ENCODE data around the gene LACC1.

LACC1 gene
- 19.9 to 59.1 (median 30.2) reads per million in 18 experiments for total RNA-seq

DNA sequence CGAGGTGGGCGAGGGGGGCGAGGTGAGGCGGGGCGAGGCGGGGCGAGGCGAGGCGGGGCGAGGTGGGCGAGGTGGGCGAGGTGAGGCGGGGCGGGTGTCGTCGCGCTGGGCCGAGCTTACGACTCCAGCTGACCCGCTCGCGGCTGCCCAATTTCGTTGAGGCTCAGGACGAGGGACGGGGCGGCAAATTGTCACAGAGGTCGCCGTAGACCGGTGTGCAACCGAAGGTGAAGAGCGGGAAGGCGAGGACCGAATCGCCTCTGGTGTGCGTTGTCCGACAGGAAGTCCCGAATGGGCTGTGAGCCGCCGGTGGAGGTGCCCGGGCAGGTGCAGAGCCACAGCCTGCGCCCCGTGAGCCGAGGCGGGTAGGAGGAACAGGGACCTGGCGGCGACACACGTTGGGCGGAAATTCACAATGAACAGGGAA is at the start of gene LACC1:
TSS of gene LACC1 (plus strand) at position 150 of the 427 bp plus-strand sequence. CDS start 1,082 bp downstream, outside the sequence.
- DNase-seq = no peak

DNA sequence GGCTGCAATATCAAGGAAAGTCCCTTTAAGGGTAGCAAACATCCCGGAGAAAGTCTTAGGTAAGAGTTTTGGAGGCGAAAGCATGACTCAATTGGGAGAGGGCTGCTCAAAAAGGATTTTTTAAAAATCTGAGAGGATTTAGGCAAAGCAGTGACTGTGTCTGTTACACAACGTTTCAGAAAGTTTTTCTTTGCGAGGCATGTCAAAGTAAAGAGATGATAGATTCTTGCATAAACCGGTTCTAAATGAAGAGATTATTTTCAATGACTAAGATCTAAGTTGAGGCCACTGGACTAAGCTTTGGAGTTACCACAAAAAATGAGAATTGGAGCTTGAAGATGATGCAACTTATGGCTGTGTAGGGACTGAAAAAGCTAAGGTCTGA is 49.2 kb upstream of the LACC1 start:
- DNase-seq = peak; percentile 57 to 81

DNA sequence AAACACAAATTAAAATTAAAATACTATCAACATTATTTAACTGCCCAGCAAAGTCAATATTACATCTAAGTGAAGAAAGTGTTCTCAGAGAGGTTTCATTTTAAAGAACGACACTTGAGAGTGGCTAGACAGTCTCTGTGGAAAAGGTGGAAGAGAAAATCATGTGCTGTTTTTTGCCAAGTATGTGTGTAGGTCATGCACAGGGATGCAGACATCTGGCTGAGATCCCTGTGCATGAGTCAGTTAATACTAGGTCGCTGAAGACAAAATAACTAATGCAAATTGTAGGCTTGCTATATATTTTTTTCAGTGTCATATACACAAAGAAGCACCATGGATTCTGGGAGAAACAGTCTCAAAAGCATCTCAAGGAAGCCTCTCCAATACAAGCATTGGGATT is 48.6 kb upstream of the LACC1 start:
- no peak for DNase-seq

DNA sequence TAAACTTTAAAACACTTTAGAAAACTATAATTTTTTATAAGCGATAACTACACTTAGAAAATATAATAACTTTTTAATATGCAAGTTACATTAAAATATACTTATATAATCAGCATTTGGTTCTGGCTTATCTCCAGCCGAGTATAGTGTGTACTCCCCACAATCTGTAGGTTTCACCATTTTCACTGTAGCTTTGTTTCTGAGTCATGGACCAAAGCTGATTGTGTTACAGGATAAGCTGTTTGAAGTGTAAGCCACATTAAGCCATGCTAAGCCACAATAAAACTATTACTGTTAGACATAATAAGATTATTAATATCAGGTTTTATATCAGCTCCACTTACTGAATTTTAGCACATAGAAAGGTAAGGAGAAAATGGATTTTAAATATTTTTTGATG is 44.0 kb upstream of the LACC1 start:
- no peak for DNase-seq

DNA sequence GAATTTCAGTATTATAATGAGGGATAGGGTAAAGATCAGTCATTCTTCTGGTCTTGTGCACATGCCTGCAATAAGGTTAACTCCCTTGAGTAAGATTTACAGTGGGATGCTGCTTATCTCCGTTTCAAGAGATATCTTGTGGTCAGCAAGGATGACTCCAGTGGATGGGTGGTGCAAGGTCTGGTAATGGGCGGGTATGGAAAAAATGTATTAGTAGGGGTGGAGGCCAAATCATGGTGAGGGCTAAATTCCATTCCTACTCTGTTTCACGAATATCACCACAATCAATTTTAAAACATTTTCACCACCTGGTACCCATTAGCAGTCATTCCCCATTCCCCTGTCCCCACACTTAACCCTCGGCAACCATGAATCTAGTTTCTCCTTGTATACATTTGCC is 40.8 kb upstream of the LACC1 start:
- no peak for DNase-seq

DNA sequence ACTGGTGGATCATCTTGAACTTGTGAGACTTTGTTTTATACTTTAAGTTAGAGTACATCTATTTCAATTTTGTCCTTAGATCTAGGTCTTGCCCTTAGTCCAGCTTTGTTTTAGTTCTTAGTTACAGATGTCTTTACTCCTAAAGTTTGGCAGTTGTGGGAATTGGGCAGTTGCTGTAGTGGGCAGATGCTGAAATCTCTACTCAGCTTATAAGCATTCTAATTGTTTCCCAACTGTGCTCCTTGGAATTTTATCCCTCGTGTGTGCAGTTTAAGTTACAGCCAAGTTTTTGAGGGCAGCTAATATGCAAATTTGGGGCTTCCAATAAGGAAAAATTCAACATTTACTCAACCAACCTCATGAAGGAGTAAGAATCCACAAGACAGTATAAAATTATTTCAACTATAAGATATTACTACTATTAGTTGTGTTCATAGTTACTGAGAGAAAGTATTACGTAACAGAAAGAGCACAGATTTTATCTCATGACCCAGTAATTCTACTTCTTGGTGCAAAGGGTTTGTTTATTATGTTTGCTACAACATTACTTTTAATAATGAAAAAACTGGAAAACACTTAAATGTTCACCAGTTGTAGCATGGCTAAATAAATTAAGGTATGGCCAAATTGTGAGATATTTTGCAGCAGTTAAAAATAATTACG is 33.1 kb upstream of the LACC1 start:
- no peak for DNase-seq

DNA sequence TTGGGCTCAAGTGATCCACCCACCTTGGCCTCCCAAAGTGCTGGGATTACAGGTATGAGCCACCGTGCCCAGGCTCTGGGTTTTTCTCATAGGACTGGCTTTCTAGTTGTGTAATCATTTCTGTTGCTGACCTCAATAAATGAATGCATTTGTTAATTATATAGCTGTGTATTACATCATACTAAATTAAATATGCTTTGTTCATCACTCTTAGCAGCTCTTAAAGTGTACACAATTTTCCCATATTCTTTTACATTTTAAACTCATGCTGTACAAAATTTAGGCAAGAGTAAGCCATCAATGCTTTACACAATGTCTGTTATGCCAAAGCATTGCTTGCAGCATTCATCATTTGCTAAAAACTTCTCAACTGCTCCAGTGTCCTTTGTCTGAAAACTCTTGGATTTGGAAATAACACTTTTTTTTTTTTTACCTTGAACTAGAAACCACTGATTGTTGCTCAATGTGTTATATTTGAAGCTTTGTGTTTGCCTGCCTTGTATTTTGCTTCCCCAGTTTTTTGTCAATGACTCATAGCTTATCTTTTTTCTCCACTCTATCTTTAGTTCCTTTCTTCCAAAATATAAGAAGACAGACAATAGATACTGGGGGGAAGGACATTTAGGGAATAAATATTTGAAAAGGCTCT is 31.6 kb upstream of the LACC1 start:
- peak; percentile 15 to 69 for DNase-seq

DNA sequence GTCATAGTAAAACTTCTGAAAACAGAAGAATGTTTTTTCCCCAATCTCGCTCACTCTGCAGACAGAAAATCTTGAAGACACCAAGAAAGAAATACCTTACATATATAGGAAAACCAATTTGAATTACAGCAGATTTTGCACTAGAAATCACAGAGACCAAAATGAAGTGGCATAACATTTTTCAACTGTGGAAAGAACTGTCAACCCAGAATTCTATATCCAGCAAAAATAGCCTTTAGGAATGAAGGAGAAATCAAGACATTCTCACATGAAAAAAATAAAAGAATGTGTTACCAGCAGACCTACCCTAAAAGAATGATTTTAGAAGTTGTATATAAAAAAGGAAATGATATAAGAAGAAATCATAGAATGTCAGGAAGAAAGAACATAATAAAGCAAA is 28.8 kb upstream of the LACC1 start:
- DNase-seq = no peak

DNA sequence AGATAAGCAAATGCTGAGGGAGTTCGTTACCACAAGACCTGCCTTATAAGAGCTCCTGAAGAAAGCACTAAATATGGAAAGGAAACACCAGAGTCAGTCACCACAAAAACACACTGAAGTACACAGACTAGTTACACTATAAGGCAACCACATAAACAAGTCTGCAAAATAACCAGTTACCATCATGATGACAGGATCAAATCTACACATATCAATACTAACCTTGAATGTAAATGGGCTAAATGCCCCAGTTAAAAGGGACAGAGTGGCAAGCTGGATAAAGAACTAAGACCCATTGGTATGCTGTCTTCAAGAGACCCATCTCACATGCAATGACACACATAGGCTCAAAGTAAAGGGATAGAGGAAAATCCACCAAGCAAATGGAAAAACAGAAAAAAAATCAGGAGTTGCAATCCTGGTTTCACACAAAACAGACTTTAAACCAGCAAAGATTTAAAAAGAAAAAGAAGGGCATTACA is 26.7 kb upstream of the LACC1 start:
- no peak for DNase-seq

DNA sequence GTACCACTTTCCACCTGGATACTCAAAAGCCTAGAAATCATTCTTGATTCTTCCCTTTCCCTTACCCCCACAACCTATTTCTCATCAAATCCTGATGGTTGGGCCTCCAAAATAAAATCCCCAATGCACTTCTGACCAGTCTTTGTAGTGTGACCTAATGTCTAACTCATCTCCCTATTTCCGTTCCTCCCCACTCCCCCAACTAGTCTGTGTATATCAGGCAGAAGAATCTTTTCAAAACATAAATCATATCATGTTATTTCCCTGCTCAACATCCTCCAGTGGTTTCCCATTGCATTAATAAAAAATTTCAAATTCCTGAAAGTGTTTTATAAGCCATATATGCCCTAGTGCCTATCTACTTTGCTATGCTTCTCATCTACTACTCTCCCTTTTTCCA is 17.8 kb upstream of the LACC1 start:
- no peak for DNase-seq

DNA sequence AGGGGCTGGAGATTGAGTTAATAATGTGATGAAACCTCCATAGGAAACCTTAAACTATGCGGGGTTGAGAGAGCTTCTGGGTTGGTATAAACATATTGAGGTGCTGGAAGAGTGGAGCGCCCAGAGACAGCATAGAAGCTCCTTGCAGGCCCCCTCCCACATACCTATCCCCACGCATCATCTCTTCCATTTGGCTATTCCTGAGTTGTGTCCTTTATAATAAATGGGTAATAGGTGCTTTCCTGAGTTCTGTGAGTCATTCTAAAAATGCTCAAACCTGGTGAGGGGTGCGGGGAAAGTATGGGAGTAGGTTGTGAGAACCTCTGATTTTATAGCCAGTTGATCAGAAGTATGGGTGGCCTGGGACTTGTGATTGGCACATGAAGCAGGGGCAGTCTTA is 14.8 kb upstream of the LACC1 start:
- DNase-seq = no peak

DNA sequence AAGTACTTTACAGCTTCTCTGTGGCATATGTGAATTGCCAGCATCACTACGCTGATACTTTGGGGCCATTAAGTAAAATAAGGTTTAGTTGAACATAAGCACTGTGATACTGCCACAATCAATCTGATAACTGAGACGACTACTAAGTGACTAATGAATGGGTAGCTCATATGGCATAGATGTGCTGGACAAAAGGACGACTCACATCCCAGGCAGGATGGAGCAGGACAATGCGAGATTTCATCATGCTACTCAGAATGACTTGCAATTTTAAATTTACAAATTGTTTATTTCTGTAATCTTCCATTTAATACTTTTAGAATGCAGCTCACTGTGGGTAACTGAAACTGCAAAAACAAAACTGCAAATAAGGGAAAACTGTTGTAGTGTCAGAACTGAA is 13.8 kb upstream of the LACC1 start:
- DNase-seq = no peak

DNA sequence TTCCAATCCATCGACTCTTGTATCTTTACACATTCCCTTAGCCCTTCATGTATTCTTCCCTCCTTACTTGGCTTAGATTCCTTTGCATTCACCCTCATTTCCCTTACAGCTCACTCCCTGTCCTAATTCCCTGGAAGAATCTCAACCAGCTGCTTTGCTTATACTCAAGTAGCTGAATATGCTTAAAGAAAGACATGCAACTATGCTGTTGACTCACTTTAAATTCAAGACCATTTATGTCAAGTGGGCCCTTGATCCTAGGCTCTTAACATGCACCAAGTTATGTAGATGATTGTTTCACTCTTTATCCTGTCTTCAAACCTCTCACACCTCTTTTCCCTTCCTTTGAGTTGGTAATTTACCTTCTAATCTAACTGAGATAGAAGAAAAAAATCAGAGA is 7.5 kb upstream of the LACC1 start:
- no peak for DNase-seq

DNA sequence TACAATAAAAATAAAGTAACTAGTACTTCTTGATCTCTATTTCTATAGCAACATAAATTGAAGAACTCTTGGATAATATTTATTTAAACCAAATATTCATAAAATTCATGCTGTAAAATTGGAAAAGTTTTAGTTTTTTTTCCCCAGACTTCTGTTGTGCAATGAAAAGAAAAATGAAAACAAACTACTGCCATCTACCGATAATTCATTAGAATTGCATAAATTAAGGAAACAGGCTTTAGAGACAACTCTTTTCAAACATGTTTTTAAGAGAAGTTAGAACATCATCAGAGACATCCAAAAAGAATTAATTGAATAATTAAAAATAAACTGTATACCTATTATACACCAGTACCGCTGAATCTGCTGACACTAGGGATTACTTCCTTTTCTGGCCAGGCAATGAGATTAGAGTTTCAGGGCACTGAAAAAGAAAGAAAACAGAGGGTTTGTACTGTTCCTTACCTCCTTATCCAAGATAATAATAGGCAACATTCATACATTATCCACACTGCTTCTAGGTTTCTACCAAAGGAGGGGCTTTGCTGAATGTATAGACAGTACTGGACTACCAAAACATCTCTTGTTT is 5.1 kb upstream of the LACC1 start:
- DNase-seq = peak in 1 of 2 donors; percentile 46

DNA sequence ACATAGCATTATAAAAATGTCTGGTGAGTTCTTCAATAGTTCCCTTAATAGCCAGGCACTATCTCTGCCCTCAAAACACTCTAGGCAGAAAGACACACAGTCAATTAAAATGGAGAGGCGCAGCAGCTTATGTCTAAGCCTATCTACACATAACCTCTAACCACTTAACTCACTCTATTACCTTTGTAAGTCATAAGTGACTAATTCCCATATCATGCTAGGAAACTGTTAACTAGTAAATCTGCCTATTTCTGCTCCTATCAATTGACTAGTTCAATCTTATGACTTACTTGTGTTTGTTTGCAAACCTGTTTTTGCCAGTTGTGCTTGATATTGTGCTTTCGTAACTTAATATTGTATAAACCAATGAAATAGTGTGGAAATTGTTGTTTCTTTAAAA is 3.3 kb upstream of the LACC1 start:
- no peak for DNase-seq

DNA sequence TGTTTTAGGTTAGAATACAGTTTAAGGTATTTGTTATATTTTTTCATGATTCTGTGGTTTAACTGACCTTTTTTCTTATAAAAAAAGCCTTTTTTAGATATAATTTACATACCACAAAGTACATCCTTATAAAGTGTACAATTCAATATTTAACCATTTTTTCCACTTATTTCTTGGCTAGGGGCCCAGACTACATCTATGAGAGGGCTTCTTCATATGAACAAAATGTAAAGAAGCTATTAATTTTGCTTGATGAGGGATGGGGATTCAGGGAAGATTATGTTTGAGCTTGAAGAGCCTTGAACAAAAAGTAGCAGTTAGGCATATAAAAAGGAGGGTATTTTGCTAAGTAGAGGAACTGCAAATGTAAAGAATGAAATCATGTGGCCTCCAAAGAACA is 2.4 kb upstream of the LACC1 start:
- no peak for DNase-seq

DNA sequence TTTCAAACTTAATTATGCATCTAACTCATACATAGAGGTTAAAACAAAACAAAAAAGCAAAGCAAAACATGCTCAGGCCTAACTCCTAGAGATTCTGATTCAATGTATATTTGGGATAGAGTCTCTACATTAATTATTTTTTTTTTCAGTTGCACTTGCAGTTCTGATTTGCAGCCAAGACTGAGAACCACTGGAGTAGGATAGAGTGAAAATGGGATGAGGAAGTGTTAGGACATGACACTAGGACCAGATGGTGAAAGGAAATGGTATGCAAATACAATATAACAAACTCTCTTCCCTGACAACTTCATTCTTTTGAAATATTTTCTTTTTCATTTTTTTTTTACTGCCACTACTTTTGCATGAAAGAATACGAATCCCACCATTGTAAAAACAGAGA is 1.9 kb upstream of the LACC1 start:
- DNase-seq = no peak

DNA sequence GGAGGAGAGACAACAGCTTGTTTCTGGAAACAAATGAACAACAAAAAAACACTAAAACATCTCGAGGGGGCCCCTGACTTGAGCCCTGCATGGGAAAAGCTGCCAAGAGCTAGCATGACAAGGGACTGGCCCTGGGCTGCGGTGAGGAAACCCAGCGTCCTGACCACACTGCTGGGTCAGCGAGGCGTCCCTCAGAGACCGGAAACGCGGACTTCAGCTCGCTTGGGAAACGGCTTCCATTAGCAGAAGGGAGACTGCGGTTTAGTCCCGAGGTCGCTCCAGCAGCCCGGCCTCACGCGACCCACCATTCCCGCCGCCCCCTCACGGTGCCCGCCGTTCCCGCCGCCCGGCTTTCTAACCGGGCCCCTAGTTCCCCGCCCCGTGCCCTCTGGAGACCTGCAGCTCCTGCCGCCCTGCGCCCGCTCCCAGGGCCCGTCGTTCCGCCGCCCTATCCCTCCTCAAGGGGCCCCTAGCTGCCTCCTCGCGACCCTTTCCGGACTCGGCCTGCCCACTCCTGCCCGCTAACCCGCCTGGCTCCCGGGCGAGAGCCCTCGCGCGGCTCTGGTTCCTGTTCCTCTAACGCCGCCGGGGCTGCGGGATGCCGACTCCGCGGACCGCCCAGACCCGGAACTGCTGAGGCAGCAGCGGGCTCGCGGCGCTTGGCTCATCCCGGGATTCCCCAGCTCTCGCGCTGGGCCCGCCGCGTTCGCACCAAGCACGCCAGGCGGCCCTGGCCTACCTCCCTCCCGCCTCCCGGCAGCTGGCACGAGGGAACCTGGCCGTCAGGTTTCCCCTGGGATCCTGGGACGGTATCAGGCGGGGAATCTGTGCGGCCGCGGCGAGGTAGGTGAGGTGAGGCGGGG is 581 bp upstream of the LACC1 start, which contains the start of gene CCDC122:
TSS of gene CCDC122 (minus strand) at position 849 of the 863 bp plus-strand sequence. CDS start 10,364 bp downstream, outside the sequence.
- peak; percentile 94 to 96 for DNase-seq

DNA sequence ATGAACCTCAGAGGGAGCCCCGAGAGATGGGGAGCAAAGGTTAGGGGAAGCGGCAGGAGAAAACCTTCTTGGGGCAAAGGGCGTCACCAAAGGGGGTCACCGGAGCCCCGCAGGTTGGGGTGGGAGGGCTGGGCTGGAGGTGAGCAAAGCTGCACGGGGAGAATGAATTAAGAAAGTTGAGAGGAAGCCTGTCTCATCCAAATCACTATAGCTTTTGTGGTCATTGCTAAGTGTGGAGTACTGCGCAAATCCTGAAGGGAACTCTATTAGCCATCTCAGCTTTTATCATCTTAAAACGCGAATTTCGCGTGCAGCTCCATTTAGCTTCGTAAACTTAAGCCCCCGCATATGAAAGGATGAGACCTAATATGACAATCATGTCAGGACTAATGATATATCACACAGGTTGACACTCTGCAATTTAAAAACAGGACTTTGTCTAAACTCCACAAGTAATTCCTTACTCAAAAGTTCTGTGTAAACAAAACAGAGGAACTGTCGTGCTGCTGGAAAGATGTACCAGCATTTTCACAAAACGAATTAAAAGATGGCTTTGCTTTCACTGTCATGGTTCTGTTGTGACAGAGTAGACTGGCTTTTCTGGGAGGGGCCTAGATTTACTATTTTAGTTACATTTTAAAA is 631 bp downstream of the LACC1 start:
- DNase-seq = peak in 1 of 2 donors; percentile 6

DNA sequence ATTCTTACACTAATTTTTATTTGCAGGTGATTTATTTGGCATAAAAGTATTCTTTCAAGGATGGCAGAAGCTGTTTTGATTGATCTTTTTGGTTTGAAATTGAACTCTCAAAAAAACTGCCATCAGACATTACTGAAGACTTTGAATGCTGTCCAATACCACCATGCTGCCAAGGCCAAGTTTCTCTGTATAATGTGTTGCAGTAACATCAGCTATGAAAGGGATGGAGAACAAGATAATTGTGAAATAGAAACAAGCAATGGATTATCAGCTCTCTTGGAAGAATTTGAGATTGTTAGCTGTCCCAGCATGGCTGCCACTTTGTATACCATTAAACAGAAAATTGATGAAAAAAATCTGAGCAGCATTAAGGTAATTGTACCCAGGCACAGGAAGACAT is 1.2 kb downstream of the LACC1 start:
- DNase-seq = no peak

DNA sequence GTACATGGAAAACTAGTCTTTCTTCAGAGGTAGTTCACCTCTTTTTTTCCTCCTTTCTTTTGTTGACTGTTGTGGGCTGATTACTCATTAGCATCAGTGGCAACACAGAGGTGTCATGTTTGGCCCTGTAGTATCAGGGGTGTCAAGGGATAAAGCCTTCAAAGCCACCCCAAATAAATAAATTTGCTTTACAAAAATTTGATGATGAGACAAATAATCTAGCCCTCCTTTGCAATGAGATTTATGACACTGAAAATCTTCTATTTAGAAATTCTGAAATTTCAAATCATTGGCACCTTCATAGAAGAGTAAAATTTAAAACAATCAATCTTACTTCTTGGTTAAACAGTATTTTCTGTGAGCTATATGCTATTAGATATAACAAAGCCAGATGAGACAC is 1.9 kb downstream of the LACC1 start:
- no peak for DNase-seq

DNA sequence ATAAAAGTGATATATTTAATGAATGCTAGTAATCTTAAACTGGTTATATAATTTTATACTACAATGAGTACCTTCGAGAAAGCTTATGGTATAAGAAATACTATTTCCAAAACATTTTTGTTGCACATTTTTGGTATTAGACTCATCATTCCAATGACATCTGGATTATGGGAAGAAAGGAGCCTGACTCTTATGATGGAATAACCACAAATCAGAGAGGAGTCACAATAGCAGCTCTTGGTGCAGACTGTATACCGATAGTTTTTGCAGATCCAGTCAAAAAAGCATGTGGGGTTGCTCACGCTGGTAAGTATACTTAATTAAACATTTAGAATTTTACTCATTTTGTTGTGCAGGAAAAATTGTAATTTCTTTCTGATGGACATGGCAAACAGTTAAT is 3.9 kb downstream of the LACC1 start:
- no peak for DNase-seq

Data from inflammatory macrophage (primary cell).